ENCODE measurements around the gene ACAN.

ACAN gene

GRCh38 chr15:88803241-88803919 lies at the start of gene ACAN:
Gene ACAN (plus strand): TSS chr15:88803436. CDS start chr15:88836207, 32,771 bp downstream.
- no peak for DNase-seq

DNA sequence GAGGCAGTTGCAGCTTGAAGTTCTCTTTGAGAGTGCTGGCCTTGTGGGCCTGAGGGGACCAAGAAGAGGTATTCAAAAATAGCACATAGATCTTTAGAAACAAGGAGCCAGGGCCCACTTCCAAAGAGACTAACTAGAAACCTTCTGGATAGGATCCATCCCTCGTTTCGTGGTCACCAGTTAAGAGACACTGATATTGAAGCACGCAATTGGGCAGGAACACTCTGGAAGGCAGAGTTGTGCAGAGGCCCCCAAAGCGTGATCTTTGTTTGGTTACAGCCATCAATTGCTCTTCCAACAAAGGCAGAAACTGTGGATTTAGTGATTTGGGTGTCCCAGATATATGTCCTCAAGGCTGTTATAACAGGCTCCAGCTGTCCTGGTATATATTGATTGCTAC lies 46.7 kb upstream of the ACAN start:
- no peak for DNase-seq

- DNase-seq, result no peak
These were observed 46.3 kb upstream of the ACAN start for GRCh38 chr15:88756921-88757320.

DNA sequence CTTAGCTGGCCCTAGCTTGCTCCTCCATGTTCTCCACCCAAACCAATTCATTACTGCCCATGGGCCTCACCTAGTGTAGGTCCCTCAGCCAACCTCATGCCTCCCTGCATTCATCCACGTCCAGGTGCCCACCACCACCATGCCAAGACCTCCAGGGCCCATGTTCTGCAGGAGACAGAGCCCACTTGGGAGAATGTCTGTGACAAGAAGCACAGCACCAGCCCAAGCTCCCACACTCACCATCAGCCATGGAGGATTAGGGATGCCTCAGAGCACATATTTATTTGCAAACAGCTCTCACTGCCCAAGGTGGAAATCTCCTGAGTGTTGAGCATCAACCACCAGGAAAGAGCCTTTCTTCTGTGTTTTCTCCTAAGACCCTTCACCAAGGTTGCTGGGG lies 43.4 kb upstream of the ACAN start:
- no peak for DNase-seq

DNA sequence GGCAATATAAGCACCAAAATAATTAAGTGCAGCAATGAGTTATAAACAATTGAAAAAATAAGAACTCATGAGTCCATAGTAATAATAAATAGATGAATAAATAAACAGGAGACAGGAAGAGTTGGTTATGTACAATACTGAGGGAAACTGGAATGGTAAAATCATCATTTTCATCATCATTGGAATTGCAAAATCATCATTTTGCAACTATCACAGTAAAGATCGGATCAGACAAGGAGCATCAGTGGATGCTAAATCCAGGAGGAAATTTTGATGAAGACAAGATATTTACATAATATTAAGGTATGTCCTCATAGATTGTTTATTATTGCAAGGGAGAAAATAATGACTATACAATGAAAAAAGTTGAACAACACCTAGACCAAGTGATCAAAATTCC lies 38.8 kb upstream of the ACAN start:
- no peak for DNase-seq

DNA sequence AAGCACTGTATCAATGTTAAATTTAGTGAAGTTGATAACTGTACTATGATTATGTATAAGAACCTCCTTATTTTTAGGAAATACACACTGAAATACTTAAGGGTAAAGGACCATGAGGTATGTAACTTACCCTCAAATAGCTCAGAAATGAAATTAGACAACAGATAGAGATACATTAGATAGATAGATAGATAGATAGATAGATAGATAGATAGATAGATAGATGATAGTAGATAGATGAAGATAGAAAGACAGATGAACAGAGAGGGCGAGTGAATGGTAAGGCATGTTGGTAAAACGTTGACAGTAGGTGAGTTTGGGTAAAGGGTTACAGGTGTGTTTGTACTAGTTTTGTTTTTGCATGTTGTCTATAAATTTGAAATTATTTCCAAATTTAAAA lies 38.0 kb upstream of the ACAN start:
- DNase-seq, result no peak

GRCh38 chr15:88769161-88769971 lies 33.9 kb upstream of the ACAN start:
- DNase-seq, result no peak

DNA sequence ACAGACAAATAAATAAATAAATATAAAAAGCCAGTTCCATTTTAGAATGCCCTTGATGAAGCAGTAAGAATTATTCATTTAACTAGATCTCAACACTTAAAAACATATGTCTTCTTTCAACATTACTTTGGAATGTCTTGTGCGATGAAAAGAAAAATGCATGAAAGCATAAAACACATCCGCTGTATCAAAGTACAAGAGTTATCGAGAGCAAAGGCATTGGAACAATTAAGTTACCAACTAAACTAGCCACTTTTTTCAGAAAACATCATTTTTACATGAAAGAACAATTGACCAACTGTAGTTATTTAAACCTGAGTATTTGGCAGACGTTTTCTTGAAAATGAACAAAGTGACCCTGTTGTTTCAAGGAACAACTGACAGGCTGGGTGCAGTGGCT lies 27.5 kb upstream of the ACAN start:
- no peak for DNase-seq

DNA sequence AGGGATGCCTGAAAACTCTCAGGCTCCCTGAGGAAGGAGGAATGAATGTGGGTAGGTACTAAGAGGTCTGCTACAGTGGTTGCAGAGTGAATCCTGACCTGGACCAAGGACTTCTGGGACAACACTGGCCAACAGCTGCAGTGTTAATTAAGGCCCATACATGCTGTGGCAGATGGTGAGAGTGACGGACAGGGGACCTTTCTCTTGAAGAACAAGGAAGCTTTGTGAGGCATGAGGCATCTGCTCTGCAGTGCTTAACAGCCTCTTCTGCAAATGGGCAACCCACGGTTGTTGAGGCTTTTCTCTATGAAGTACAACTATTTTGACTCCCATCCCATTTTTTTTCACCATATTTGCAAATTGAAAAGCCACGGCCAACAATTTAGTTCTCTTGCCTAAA lies 26.6 kb upstream of the ACAN start:
- DNase-seq, result no peak

- DNase-seq, result no peak
These were observed 23.3 kb upstream of the ACAN start for GRCh38 chr15:88779944-88780343.

GRCh38 chr15:88782465-88782864 lies 20.8 kb upstream of the ACAN start:
- DNase-seq, result no peak

DNA sequence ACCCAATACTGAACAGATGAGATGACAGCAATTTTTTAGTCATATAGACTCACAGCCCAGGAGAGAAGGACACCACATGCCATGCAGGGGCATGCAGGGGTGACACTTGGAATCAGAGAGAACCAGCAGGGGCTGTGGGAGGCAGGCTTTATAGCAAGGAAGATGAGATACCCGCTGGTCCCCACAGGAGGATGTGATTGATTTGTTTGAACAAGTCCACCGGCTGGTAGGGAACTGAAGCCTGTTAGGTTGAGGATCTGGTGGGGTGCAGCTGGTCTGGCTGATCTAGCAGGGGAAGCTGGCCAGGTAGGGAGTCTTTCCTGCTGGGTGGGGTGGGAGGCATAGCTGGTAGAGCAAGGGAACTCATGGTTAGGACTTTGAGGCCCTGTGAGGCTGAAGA lies 18.0 kb upstream of the ACAN start:
- DNase-seq, result no peak

DNA sequence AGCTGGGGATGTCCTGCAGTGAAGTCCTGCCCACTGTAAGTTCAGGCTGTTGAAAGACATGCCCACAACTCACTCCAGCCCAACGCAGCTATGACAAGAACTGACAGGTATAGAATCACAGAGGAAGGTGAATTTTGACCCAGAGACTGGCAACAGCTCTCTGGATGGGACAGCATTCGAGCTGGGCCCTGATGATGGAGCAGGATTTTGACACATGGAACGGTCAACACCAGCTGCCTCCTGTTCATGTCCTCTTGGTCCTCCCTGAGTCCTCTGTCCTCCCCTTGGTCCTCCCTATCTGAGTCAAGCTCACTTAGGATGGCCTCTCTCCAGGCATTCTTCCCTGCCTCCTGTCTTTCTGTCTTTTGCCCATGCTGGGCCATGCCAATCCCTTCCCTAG lies 15.2 kb upstream of the ACAN start:
- no peak for DNase-seq

DNA sequence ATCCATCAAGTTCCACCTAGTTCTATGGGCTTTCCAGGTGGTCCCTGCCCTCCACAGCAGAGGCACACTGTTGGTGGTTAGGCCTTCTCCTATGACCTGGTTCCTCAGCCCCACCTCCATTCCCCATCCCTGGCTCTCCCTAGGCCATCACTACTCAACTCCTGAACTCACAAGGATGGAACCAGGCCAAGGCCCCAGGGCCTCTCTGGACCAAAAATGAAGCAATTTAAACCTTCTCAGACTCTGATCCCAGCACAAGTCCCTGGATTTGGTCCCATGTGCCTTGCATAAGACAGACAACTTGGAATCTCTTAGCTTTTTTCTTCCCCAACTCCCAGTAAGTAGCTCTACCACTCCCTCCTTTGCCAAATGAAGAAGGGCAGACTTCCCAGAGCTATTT lies 14.4 kb upstream of the ACAN start:
- DNase-seq, result no peak

- no peak for DNase-seq
These were observed 12.8 kb upstream of the ACAN start for GRCh38 chr15:88790486-88790885.

GRCh38 chr15:88791637-88792036 lies 11.6 kb upstream of the ACAN start:
- DNase-seq, result no peak

- DNase-seq, result no peak
These were observed 10.6 kb upstream of the ACAN start for GRCh38 chr15:88792342-88793282.

GRCh38 chr15:88794001-88794400 lies 9.2 kb upstream of the ACAN start:
- DNase-seq, result no peak

GRCh38 chr15:88797663-88798339 lies 5.4 kb upstream of the ACAN start:
- DNase-seq, result no peak

GRCh38 chr15:88799341-88799740 lies 3.9 kb upstream of the ACAN start:
- no peak for DNase-seq

- DNase-seq, result no peak
These were observed 3.2 kb upstream of the ACAN start for GRCh38 chr15:88800026-88800425.

DNA sequence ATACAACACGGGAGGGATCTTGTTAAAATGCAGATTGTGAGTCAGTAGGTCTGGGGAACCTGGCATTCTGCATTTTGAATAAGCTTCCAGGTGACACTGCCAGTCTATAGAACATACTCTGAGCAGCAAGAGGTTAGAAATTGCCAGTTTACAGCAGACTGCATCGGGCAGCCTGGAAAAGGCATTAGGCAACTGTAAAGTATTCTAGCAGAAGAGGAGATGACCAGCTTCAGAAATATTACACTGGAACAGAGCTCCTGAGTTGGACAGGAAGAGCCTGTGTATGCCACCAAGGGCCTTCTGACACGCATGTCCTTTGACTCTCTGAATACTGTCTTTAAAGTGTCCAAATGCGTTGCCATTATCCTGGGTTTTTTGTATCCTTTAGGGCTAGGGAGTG lies 2.5 kb upstream of the ACAN start:
- DNase-seq, result no peak

All from activated CD4-positive, alpha-beta T cell treated with anti-CD3 and anti-CD28 coated beads for 4 hours (primary cell).